Kidney glomerular epithelial cell (primary cell): ENCODE results near the gene SIRT3.

Experiments used
- DNase-seq: peaks from one replicate; lab custom pipeline; 2025; lab: John Stamatoyannopoulos, UW

The SIRT3 gene

GRCh38 chr11:235997-236773, at the start of gene SIRT3:
SIRT3 (minus strand) TSS chr11:236342; CDS start chr11:236328, 14 bp downstream.
- peak; percentile 66 for DNase-seq

DNA sequence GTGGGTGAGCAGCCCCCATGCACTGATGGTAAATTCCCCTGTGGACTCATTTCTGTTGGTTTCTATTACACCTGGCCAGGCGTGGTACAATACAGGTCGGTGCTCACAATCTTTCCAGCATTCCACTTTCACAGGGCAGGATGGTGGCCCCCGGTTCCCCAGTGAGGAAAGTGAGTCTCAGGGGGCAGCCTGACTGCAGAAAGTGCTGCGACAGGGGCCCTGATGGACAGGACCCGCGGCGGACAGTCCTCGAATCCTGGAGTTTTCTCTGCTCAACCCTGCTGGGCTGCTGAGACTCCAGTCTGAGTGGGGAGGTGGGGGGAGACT, 49.7 kb upstream of the SIRT3 start:
- DNase-seq: no peak

- DNase-seq: no peak
These were observed 49.1 kb upstream of the SIRT3 start for GRCh38 chr11:285021-285893.

DNA sequence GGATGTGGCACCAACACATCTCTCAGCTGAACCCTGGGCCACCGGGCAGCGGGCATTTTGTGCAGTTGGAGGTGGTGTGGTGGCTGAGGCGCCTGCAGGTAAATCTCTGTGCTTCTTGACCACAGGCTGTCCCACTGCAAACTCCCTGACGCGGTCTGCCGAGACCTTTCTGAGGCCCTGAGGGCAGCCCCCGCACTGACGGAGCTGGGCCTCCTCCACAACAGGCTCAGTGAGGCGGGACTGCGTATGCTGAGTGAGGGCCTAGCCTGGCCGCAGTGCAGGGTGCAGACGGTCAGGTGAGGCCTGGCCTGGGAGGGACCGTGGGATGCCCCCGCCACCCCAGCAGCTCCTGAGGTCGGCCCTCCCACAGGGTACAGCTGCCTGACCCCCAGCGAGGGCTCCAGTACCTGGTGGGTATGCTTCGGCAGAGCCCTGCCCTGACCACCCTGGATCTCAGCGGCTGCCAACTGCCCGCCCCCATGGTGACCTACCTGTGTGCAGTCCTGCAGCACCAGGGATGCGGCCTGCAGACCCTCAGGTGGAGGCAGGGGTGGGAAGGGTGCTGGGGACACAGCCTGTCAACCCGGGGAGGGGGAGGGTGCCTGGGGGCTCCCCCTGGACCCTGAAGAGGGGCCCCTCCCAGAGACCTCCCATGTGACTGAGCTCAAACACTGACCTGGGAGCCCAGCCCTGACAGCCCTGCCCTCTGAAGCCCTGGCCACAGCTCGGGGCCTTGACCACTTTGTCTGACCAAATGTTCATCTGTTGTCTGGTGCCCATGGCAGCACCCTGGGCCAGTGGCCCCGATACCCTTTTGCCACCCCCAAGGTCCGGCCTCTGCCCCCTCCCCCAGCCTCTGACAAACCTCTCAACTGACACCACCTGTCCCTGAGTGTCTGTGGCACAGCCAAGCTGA, 48.2 kb upstream of the SIRT3 start:
- DNase-seq: no peak

- DNase-seq: no peak
These were observed 47.4 kb upstream of the SIRT3 start for GRCh38 chr11:283405-284104.

GRCh38 chr11:282630-283360, 46.7 kb upstream of the SIRT3 start:
- no peak for DNase-seq

- DNase-seq: no peak
These were observed 46.0 kb upstream of the SIRT3 start for GRCh38 chr11:282171-282570.

- no peak for DNase-seq
These were observed 45.5 kb upstream of the SIRT3 start for GRCh38 chr11:281486-282161.

- no peak for DNase-seq
These were observed 44.8 kb upstream of the SIRT3 start for GRCh38 chr11:280706-281485.

DNA sequence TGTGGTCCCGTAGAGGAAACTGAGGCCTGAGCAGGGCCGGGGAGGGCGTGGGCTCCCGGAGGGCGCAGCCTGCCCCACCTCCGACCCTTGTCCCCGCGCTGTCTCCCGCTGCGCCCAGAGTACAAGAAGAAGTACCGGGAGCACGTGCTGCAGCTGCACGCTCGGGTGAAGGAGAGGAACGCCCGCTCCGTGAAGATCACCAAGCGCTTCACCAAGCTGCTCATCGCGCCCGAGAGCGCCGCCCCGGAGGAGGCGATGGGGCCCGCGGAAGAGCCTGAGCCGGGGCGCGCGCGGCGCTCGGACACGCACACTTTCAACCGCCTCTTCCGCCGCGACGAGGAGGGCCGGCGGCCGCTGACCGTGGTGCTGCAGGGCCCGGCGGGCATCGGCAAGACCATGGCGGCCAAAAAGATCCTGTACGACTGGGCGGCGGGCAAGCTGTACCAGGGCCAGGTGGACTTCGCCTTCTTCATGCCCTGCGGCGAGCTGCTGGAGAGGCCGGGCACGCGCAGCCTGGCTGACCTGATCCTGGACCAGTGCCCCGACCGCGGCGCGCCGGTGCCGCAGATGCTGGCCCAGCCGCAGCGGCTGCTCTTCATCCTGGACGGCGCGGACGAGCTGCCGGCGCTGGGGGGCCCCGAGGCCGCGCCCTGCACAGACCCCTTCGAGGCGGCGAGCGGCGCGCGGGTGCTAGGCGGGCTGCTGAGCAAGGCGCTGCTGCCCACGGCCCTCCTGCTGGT, 44.0 kb upstream of the SIRT3 start:
- peak; percentile 17 for DNase-seq

DNA sequence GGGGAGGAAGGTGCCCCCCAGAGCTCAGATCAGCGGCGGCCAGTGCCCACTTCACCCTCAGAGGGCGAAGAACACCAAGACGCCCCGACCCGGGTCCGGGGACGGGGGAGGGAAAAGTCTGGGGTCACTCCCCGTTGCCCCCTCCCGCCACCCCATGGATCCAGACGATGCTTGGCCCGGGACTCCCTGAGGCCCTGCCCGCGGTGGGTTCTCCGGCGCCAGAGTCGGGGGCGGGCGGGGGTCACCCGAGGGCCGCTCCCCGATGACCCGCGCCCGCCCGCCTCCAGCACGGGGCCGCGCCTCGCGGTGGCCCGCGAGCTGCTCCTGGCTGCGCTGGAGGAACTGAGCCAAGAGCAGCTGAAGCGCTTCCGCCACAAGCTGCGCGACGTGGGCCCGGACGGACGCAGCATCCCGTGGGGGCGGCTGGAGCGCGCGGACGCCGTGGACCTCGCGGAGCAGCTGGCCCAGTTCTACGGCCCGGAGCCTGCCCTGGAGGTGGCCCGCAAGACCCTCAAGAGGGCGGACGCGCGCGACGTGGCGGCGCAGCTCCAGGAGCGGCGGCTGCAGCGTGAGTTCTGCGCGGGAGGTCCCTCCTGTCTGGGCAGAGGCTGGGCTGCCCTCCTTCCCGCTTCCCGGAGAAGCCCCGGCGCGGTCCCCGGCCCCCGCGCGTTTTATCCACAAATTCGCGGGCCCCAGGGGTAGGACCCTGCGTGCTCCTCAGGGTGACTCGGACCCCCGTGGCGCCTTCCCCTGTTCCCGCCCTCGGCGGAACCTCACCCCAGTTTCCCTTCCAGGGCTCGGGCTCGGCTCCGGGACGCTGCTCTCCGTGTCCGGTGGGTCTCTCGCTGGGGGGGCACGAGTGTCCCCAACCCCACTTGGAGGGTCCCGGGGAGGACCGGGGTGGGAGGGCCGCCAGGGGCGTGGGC, 43.2 kb upstream of the SIRT3 start:
- no peak for DNase-seq

DNA sequence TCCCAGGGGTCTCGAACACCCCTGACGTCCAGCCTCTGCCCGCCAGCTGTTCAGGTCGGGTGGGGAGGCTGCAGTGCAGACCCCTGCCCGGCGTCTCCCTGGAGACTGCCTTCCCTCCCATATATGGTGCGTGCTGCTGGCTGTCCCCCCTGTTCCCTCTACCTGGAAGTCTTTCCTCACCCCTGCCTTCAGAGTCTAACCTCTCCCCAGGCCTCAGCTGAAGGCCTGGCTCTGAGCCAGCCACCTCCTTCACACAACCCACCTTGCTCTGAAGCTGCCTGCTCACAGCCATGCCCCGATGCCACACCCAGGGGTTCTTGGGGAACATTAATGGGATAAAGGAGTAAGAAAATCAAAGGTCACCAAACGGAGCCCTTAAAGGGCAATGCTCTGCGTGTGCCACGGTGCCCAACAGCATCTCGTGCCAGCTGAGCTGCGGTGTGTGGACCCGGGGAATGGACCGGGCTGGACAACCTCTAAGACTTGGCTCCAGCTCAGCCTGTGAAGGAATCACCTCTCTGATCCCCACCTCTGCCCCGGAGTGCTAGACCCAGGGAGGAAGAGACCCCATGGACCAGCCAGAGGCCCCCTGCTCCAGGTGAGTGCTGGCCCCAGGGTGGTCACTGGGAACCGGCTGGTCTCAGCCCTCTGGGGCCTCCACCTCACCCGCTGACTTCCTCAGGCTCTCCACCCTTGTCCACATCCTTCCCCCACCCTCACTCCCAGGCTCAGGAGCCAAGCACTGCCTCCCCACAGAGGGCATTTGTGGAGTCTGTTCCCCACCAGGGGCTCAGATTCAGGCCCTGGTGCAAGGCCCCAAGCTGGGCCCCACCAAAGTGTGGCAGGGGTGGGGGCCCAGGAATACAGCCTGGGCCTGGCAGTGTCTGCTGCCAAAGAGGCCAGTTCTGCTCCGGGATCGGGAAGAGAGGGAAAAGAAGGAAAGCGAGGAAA, 42.1 kb upstream of the SIRT3 start, which contains the start of gene NLRP6:
NLRP6 (plus strand) TSS at position 407 of the 951 bp plus-strand sequence; CDS start at position 570, 163 bp downstream.
- DNase-seq: no peak

DNA sequence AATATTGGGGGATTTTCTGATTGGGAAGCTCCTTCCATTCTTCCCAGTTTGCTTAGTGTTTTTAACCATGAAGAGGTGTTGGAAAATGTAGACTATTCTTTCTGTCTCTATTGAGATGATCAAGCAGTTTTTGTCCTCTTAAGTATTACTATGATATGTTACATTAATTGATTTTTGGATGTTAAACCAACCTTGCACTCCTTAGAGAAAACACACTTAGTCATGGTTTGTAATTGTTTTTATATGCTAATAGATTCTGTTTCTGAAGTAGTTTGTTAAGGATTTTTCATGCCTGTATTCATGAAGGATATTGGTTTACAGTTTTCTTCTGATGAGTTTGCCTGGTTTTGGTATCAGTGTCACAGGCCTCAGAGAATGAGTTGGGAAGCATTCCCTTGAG, 40.1 kb upstream of the SIRT3 start:
- no peak for DNase-seq

DNA sequence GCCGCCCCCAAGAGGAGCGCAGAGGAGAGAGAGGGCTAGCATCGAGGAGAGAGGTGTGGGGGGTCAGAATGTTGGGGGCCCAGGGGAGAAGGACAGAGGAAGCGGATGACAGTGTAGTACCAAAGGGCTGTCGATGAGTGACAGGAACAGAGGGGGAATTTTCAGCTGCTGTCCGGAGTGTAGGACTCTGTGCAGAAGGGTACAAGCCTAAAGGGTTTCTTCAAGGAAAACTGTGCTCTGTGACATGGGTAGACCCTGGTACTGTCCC, 36.7 kb upstream of the SIRT3 start:
- no peak for DNase-seq

DNA sequence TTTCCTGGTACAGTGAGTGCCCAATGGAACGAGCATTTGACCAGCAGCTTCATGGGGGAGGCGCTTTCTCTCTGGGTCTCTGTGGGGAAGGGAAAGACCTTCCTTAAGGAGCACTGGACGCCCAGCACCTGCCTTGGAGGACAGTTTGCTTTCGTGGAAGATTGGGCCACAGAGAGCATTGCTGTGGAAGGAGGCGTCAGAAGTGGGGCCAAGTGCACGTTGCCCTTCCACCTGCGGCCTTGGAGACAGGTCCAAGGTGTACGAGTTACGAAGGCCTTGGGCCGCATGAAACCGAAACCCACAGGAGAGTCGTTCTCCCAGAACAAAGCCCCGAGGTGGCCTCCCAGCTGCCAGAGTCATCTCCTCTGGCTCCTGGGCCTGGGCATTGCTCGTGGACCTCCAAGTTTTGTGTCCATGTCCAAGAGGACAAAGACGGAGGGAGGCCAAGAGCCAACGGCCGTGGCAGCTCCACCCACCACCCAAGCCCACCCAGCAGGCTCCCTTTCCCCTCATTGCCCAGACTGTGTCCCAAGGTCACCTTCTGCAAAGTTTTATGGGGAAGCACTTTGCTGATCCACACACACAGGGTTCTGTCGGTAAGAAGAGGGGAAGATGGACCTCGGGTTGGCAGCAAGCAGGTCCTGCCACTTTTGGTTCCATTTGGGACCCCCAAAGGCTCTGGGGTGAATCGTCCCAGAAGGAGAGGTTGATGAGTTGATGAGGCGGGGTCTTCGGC, 36.2 kb upstream of the SIRT3 start:
- no peak for DNase-seq

- no peak for DNase-seq
These were observed 35.2 kb upstream of the SIRT3 start for GRCh38 chr11:271319-271715.
